AG09319 (cell line): ENCODE measurements around the gene TSPAN33.

Source experiments
- DNase-seq: peaks from one replicate; pipeline ENCODE4 v3.0.0-alpha.2; 2010; ENCODE audit warnings: low read depth; ENCODE audit errors: extremely low read depth
- TF ChIP-seq, protein P1 (sequence below): IDR thresholded peaks from 2 replicates; pipeline ENCODE4 v1.5.1; 2011; ENCODE audit warnings: low read depth, mild to moderate bottlenecking, inconsistent platforms, low read length, moderate library complexity

TSPAN33 gene

DNA sequence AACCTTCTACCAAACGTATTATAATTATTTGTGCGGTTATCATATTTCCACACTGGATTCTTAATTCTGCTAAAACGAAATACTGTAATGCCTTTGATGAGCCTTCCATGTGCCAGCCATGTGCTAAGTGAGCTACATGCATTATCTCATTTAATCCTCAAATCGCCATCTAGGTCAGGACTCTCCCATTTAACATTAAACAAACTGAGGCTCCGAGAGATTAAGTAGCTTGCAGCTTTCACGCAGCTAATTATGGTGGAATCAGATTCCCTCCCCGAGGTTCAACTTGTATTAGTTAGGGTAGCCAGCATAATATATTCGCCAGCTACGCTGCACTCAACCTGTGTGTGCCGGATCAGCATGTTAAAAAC lies 798 bp upstream of the TSPAN33 start:
- DNase-seq, result no peak
- TF ChIP-seq, protein P1, sequence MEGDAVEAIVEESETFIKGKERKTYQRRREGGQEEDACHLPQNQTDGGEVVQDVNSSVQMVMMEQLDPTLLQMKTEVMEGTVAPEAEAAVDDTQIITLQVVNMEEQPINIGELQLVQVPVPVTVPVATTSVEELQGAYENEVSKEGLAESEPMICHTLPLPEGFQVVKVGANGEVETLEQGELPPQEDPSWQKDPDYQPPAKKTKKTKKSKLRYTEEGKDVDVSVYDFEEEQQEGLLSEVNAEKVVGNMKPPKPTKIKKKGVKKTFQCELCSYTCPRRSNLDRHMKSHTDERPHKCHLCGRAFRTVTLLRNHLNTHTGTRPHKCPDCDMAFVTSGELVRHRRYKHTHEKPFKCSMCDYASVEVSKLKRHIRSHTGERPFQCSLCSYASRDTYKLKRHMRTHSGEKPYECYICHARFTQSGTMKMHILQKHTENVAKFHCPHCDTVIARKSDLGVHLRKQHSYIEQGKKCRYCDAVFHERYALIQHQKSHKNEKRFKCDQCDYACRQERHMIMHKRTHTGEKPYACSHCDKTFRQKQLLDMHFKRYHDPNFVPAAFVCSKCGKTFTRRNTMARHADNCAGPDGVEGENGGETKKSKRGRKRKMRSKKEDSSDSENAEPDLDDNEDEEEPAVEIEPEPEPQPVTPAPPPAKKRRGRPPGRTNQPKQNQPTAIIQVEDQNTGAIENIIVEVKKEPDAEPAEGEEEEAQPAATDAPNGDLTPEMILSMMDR, result no peak

DNA sequence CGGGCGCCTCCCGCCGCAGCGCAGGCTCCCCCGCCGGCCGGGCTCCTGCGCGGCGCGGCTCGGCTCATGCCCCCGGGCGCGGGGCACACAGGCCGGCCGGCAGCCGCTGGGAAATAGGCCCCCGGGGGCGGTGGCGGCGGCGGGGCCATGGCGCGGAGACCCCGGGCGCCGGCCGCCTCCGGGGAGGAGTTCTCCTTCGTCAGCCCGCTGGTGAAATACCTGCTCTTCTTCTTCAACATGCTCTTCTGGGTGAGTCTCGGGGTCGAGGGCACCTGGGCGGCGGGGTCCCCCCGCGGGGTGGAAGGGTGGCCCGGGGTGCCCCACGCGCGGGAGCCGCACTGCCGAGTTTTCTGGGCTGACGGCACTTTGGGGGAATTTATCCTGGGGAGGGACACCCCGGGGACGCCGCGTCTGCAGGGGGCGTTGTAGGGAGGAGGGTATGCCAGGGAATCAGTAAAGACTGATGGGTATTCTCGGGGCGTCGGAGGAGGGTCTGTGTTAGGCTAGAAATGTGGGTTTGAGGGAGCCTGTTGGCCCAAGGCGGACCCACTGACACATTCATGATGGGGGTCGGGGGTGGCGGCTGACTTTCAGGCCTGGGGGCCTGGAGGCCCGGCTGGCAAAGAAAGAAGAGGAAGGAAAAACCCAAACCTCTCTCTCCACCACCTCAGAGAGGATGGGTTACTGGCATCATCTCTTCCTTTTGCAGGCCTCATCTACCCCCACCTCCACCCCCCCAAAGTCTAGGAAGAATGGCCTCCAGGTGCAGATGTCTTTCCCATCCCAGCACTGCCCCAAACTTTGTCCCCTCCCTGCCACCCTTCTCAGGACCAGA lies 544 bp downstream of the TSPAN33 start:
- TF ChIP-seq, protein P1, result peak; percentile 28
- no peak for DNase-seq

DNA sequence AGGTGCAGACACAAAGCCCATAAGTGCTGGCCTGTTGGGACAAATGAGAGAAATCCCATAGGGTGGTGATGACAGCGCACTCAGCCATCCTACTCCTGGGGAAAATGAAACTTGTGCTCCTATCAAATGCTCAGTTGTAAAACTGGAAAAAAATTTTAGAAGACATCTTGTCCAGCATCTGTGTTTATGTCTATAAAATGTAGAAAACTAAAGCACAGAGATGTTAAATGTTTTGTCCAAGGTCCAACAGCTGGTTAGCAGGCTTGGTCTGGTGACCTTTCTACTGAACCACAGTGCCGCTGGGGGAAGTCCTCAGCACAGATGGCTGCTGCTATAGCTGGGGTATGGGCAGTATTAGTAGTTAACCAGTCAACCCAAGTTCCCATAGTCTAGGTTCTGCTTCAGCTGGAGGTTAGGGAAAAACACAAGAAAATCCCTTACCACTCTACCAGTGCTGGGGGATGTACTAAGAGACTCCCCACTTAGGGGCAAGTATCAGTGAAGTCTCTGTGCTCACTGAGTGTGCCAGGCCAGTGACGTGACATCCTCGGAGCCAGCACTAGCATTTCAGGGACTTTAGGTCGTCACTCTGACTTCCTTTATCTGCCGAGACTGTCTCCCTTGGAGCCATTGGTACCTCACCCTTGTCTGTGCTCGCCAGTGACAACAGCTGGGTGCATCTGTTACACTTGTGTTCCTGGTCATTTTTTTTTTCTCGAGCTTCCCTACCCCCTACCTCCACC lies 1.9 kb downstream of the TSPAN33 start:
- TF ChIP-seq, protein P1, result no peak

DNA sequence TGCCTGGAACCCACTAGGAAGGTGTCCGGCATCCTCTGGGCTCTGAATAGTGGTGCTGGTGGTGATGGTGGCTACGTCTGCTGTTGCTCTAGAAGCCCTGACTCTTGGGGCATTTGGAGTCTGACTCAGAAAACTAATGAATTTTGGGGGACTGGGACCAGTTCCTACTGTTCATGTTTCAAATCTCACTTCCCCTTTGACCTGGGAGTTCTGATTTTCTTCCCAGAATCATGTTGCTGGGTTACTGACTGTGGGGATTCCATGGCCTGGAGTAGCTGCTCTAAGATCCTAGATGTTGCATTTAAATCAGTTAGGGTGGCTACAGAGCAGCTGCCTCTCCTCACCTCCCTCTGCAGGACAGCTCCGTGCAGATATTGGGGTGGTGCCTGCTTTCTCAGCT lies 3.2 kb downstream of the TSPAN33 start:
- TF ChIP-seq, protein P1, result no peak

More for the DNA sequence above, 1.9 kb downstream of the TSPAN33 start:
- DNase-seq, result peak; percentile 12

DNA sequence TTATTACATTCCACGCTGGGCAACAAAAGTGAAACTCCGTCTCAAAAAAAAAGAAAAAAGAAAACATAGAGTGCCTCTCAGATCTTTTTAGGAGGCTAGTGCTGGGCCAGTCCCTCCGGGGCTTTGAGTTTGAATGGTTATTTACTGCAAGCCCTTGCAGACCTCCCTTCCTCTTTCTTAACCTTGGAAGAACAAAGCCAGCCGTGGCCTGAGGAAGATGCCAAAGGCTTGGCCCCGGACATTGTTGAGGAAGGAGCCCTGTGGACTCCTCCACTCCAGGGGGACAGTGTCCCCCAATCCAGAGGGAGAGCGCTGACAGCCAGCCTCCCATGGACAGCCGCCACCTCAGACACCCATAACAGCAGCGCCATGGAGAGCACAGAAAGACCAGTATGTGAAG lies 5.0 kb downstream of the TSPAN33 start:
- TF ChIP-seq, protein P1, result no peak
- DNase-seq, result no peak

More for the DNA sequence above, 3.2 kb downstream of the TSPAN33 start:
- no peak for DNase-seq

DNA sequence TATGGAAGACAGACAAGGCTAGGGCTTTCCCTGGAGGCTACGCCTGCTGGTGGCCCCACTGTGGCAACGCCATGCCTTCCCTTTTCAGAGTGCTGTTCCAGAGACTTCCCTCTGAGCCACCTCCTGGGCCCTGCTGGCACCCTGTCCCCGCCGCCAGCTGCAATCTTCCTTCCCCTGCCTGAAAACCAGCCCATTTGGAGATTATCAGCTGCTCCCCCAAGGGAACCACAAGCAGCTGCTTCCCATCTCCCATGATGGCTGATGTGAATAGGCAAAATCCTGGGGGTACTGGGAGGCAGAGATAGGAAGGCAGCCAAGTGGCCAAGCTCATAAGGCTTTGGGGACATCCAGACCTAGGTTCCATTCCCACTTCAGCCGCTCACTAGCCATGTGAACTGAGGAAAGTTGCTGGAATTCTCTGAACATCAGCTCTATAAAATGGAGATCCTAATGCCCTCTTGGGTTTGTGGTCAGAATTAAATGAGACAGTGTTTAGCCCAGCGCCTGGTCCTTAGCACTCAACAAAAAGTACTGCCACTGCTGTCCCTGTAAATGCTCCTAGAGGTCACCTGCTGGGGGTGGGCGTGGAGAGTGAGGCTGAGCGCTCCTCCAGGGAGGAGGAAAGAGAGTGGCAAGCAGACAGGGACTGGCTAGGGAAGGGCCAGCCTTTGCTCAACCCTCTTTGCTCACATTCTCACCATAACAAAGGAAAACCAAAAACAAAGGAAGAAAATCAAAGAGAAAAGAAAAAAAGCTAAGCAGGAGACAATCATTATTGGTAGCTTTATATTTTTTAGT lies 5.9 kb downstream of the TSPAN33 start:
- TF ChIP-seq, protein P1, result no peak
- no peak for DNase-seq
